Adrenal gland (tissue), 12 donors: ENCODE results near the gene TMEM114. TPM values are rescaled to one million over a fixed set of nuclear protein-coding genes. Genes with fewer than 3 reads are reported as not detected.

Experiments
- DNase-seq, 7 donors: peaks; one replicate each; pipeline ENCODE4 v3.0.0-alpha.2; 2019 to 2020
- H3K27ac ChIP-seq, 5 donors: fragments of 200-600 bp; sonication (generic) in 4 of 5; 1 replicate in 3 of 5; 2 replicates in 2 of 5; pipeline versions ENCODE4 v1.5.1 to v1.8.0; 2016 to 2020; ENCODE audit warnings: mild to moderate bottlenecking in 1 of 5
- H3K27me3 ChIP-seq: fragments of 200-600 bp; 2 replicates; pipeline ENCODE4 v1.8.0; 2021
- H3K36me3 ChIP-seq, 2 donors: fragments of 200-600 bp; replicated peaks in 1 of 2; 1 replicate in 1 of 2; 2 replicates in 1 of 2; pipeline versions ENCODE4 v1.5.1 to v1.8.0; 2018 to 2022
- H3K4me1 ChIP-seq, 2 donors: fragments of 200-600 bp; replicated peaks in 1 of 2; 1 replicate in 1 of 2; 2 replicates in 1 of 2; pipeline versions ENCODE4 v1.5.1 to v1.8.0; 2018 to 2021
- H3K4me3 ChIP-seq, 4 donors: fragments of 200-600 bp; sonication (generic) in 3 of 4; one replicate each; pipeline ENCODE4 v1.5.1; 2016 to 2018
- H3K9me3 ChIP-seq, 3 donors: fragments of 200-600 bp; sonication (generic) in 1 of 3; replicated peaks in 1 of 3; 1 replicate in 2 of 3; 2 replicates in 1 of 3; pipeline versions ENCODE4 v1.5.1 to v1.8.0; 2016 to 2021
- CTCF ChIP-seq, 6 experiments: fragments of 450-650 bp in 4 of 6; fragments of 200-600 bp in 2 of 6; sonication (generic) in 1 of 6; IDR thresholded peaks; 1 replicate in 5 of 6; 2 replicates in 1 of 6; pipeline versions ENCODE4 v1.5.1 to v1.8.0; 2016 to 2021; ENCODE audit warnings: antibody characterized with exemption in 6 of 6, mild to moderate bottlenecking in 2 of 6, moderate library complexity in 1 of 6
- POLR2A ChIP-seq, 2 donors: fragments of 450-650 bp; IDR thresholded peaks; one replicate each; pipeline ENCODE4 v1.6.1; 2017; ENCODE audit warnings: antibody characterized with exemption in 2 of 2, mild to moderate bottlenecking in 2 of 2, moderate library complexity in 1 of 2
- WGBS, 4 donors: extraction: QIAGEN DNeasy Blood & Tissue Kit in 2 of 4; methylation state at CpG; one replicate each; pipeline versions ENCODE4 v1.1.5 to v1.1.7; 2013 to 2017; 5-methylcytosine and 5-hydroxymethylcytosine counted together
- intact Hi-C, 2 donors: fragments of 100-400 bp; cut with DNase I; formaldehyde crosslinking; loops; one replicate each; pipeline versions ENCODE4 v1.14.1 to v1.15.0; 2022 to 2023
- polyA plus RNA-seq, 3 donors: library from polyadenylated mRNA; stranded (reverse); fragments of 200-250 nt in 2 of 3; fragments of 350-450 nt in 1 of 3; fragmentation: Illumina TruSeq in 1 of 3; extraction: RNeasy Lipid Tissue Mini Kit (QIAGEN cat#74804) in 1 of 3; gene quantifications; one replicate each; pipeline ENCODE4 v1.2.3, GENCODE V29; 2013 to 2014
- total RNA-seq, 9 donors: library from RNA; depleted of rRNA in 4 of 9; stranded (reverse); fragments of >200 nt in 4 of 9; fragments of 120-200 nt in 1 of 9; fragmentation: NEBNext Ultra II Directional in 1 of 9; extraction: Animal tissue kit (Norgen Biotek cat#: 25700) in 1 of 9; gene quantifications; one replicate each; pipeline versions ENCODE4 v1.1.0 to v1.2.4, GENCODE V29; 2013 to 2023
- donor health status: healthy with polysubstance abuse.
- donor health status: Bipolar disorder and iron deficiency.
- donor health status: DM: yes; HTN: yes; CAD: no.
- donor health status: DM: no; HTN: no; CAD: no.
- donor health status: DM: no; HTN: no; CAD: no.
- donor health status: DM: yes; HTN: yes; CAD: no.

Gene TMEM114
- total and polyA plus RNA-seq, 12 donors = 0.24 to 1.1 TPM; not detected in 10

- H3K27me3 ChIP-seq = peaks cover 10% of the 10 kb centered on the region
- TF ChIP-seq POLR2A (IDR thresholded peaks at IDR 0.05) = no peak
- intact Hi-C loops = no loop called here
- no peaks in the 10 kb centered on the region for H3K36me3 ChIP-seq
- 59 to 76% (median 74%) methylated on average over 8 of the region's 8 CpGs for WGBS, 4 donors
- no peak for DNase-seq
- H3K4me3 ChIP-seq = no peak overlapping the region
- no peaks in the 10 kb centered on the region for H3K9me3 ChIP-seq
- H3K4me1 ChIP-seq = no peaks in the 10 kb centered on the region
- no peak overlapping the region for H3K27ac ChIP-seq
These were observed 40.4 kb downstream of the TMEM114 start for GRCh38 chr16:8549843-8550412.

- 50 to 63% (median 59%) methylated on average over 3 of the region's 3 CpGs for WGBS, 4 donors
- H3K4me3 ChIP-seq = no peak overlapping the region
- H3K27ac ChIP-seq = no peak overlapping the region
- H3K27me3 ChIP-seq = peaks cover 10% of the 10 kb centered on the region
- no peak for TF ChIP-seq POLR2A (IDR thresholded peaks at IDR 0.05)
- TF ChIP-seq CTCF (IDR thresholded peaks at IDR 0.05) = no peak
- no peak for DNase-seq
- H3K4me1 ChIP-seq = no peaks in the 10 kb centered on the region
- no peaks in the 10 kb centered on the region for H3K36me3 ChIP-seq
- H3K9me3 ChIP-seq = no peaks in the 10 kb centered on the region
- intact Hi-C loops = no loop called here
These were observed 42.1 kb downstream of the TMEM114 start for GRCh38 chr16:8548166-8548565.

- intact Hi-C loops = no loop called here
- 59 to 75% (median 70%) methylated on average over 6 to 8 of the region's 8 CpGs for WGBS, 4 donors
- TF ChIP-seq POLR2A (IDR thresholded peaks at IDR 0.05) (no peak), CTCF (IDR thresholded peaks at IDR 0.05) (no peak)
- Histone ChIP-seq H3K27me3 (peaks cover 10% of the 10 kb centered on the region), H3K36me3 (no peaks in the 10 kb centered on the region), H3K9me3 (no peaks in the 10 kb centered on the region), H3K27ac (no peak overlapping the region), H3K4me1 (no peaks in the 10 kb centered on the region), H3K4me3 (no peak overlapping the region)
- DNase-seq = no peak
These were observed 42.5 kb downstream of the TMEM114 start for GRCh38 chr16:8547762-8548161.

- Histone ChIP-seq H3K36me3 (no peaks in the 10 kb centered on the region), H3K4me3 (no peak overlapping the region), H3K9me3 (no peaks in the 10 kb centered on the region), H3K4me1 (no peaks in the 10 kb centered on the region), H3K27ac (no peak overlapping the region), H3K27me3 (peaks cover 5% of the 10 kb centered on the region)
- intact Hi-C loops = no loop called here
- no peak for DNase-seq
- WGBS, 4 donors = 56 to 72% (median 67%) methylated on average over 5 of the region's 5 CpGs
- TF ChIP-seq CTCF (IDR thresholded peaks at IDR 0.05) (no peak), POLR2A (IDR thresholded peaks at IDR 0.05) (no peak)
These were observed 45.9 kb downstream of the TMEM114 start for GRCh38 chr16:8544406-8544805.

GRCh38 chr16:8543258-8543657 is 47.1 kb downstream of the TMEM114 start:
- H3K27ac ChIP-seq = no peak overlapping the region
- TF ChIP-seq POLR2A (IDR thresholded peaks at IDR 0.05) = no peak
- no peak for TF ChIP-seq CTCF (IDR thresholded peaks at IDR 0.05)
- DNase-seq = no peak
- no peaks in the 10 kb centered on the region for H3K36me3 ChIP-seq
- H3K4me1 ChIP-seq = no peaks in the 10 kb centered on the region
- peaks cover under 1% of the 10 kb centered on the region for H3K27me3 ChIP-seq
- no peaks in the 10 kb centered on the region for H3K9me3 ChIP-seq
- 50 to 71% (median 67%) methylated on average over 3 of the region's 3 CpGs for WGBS, 4 donors
- intact Hi-C loops = no loop called here
- H3K4me3 ChIP-seq = no peak overlapping the region
